Stimulated activated CD8-positive, alpha-beta memory T cell treated with anti-CD3 and anti-CD28 coated beads, Interleukin-12 subunit alpha, Interleukin-12 subunit beta, amount 100 ng/mL, for 24 hours (primary cell): ENCODE data around the gene THOC7.
A peak's percentile ranks its signal among the peaks of the same experiment; 100 is the strongest.

Experiments
- DNase-seq: peaks from one replicate; pipeline ENCODE4 v3.0.0-alpha.2; 2020; ENCODE audit errors: extremely low read depth

Gene THOC7

GRCh38 chr3:63863150-63864007 lies at the start of gene THOC7, which contains the start of gene ATXN7:
Gene THOC7, minus strand, starts transcription at chr3:63863805. Its CDS starts 15 bp downstream, at chr3:63863790.
Gene ATXN7, plus strand, starts transcription at chr3:63863867. Its CDS starts 48,732 bp downstream, at chr3:63912599.
- peak; percentile 17 for DNase-seq

GRCh38 chr3:63912768-63913588 lies 49.4 kb upstream of the THOC7 start:
- DNase-seq: peak; percentile 9

- peak; percentile 55 for DNase-seq
These were observed 48.5 kb upstream of the THOC7 start, which contains the start of gene SCAANT1 for GRCh38 chr3:63911873-63912767. Gene SCAANT1, minus strand, starts transcription at chr3:63912383.

- no peak for DNase-seq
These were observed 47.9 kb upstream of the THOC7 start for GRCh38 chr3:63911509-63911872.

GRCh38 chr3:63910891-63911290 lies 47.3 kb upstream of the THOC7 start:
- no peak for DNase-seq

GRCh38 chr3:63910001-63910400 lies 46.4 kb upstream of the THOC7 start:
- DNase-seq: no peak

GRCh38 chr3:63909431-63909830 lies 45.8 kb upstream of the THOC7 start:
- no peak for DNase-seq

GRCh38 chr3:63908776-63909175 lies 45.2 kb upstream of the THOC7 start:
- no peak for DNase-seq

- no peak for DNase-seq
These were observed 44.6 kb upstream of the THOC7 start for GRCh38 chr3:63908081-63908736.

GRCh38 chr3:63905731-63906620 lies 42.4 kb upstream of the THOC7 start:
- DNase-seq: no peak

GRCh38 chr3:63900459-63900858 lies 36.9 kb upstream of the THOC7 start:
- no peak for DNase-seq

GRCh38 chr3:63900010-63900409 lies 36.4 kb upstream of the THOC7 start:
- DNase-seq: no peak

- no peak for DNase-seq
These were observed 32.9 kb upstream of the THOC7 start for GRCh38 chr3:63896332-63897030.

- DNase-seq: no peak
These were observed 32.0 kb upstream of the THOC7 start for GRCh38 chr3:63895422-63896189.

GRCh38 chr3:63892773-63893352 lies 29.3 kb upstream of the THOC7 start:
- DNase-seq: no peak

- DNase-seq: no peak
These were observed 27.9 kb upstream of the THOC7 start for GRCh38 chr3:63891518-63891917.

- no peak for DNase-seq
These were observed 23.3 kb upstream of the THOC7 start for GRCh38 chr3:63886858-63887257.

GRCh38 chr3:63880653-63881052 lies 17.0 kb upstream of the THOC7 start:
- no peak for DNase-seq
